Measurements from ENCODE around the gene KCNQ1.

KCNQ1 gene

DNA sequence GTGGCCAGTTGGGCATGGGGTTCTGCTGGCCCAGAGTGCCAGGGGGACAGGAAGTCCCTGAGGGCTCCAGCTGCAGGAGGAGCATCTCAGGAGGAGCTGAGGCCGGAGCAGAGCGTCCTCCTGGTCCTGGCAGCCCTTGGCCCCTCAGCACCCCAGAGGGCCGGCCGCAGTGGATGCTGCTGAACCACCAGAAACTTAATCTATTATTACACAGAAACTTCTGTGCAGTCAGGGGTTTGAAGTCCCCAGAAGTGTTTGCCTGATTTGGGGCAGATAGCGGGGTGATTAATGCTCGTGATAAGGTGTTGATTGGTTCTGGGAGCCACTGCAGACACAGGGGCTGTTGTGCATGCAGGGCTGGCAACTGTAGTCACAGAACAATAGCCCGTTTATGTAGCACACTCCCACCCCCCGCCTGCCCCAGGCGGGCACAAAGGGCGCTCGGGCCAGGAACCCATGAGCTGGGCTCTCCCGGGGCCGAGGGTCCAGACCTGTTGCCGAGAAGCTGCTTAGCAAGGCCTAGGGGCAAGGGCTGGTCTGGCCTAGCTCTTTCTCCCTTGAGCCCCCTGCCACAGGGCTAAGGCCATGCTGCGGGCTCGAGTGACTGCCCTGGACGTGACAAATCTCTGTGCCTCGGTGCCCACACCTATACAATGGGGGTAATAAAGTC is 284.0 kb downstream of the KCNQ1 start:
- DNase-seq: no peak

DNA sequence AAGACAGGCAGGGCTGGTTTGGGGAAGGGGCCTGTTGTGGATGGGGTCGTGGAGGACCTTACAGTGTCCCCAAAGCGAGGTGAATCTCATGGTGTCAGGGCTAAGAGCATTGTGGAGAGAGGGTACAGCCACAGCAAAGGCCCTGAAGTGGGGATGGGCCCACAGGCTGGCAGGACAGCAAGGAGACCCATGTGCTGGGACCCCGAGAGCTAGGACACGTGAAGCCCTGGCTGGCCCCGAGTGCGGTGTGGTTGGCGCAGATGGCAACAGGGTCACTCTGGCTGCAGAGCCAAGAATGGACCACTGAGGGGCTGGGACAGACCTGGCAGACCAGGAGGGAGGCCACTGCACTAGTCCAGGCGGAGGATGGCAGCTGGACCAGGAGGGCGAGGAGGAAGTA is 285.0 kb downstream of the KCNQ1 start:
- DNase-seq: no peak

DNA sequence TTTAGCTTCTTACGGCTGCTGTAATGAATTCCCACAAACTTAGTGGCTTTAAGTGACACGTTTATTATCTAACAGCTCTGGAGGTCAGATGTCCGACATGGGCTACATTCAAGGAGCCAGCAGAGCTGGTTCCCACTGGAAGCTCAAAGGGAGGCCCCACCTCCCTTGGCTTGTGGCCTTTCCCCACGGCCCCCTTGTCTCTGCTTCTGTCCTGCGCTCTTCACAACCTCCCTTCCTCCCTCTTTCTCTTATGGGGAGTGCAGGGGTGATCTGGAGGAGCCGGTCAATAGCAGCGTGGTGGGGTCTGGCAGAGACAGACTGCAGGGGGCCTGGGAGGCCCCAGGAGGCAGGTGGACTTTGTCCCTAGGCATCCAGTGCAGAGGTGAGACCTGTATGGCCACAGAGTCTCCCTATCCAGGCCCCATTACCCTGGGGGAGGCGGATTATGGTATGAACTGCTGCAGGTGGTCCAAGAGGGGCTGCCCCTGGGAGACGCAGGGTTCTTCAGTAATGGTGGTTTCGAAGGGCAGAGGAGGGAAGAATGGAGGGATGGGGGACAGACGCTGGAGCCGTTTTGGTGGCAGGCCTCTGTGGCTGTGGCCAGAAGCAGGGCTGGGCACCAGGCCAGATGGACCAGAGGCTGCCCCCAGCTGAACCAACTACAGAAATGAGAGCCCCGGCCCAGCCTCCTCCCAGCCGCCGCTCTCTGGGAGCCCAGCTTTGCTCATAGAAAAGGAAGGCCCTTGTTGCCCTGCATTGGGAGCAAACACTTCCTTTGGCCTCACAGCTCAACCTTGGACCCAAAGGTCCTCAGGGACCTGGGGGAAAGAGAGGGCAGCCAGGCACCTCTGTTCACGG is 285.7 kb downstream of the KCNQ1 start:
- no peak for DNase-seq

DNA sequence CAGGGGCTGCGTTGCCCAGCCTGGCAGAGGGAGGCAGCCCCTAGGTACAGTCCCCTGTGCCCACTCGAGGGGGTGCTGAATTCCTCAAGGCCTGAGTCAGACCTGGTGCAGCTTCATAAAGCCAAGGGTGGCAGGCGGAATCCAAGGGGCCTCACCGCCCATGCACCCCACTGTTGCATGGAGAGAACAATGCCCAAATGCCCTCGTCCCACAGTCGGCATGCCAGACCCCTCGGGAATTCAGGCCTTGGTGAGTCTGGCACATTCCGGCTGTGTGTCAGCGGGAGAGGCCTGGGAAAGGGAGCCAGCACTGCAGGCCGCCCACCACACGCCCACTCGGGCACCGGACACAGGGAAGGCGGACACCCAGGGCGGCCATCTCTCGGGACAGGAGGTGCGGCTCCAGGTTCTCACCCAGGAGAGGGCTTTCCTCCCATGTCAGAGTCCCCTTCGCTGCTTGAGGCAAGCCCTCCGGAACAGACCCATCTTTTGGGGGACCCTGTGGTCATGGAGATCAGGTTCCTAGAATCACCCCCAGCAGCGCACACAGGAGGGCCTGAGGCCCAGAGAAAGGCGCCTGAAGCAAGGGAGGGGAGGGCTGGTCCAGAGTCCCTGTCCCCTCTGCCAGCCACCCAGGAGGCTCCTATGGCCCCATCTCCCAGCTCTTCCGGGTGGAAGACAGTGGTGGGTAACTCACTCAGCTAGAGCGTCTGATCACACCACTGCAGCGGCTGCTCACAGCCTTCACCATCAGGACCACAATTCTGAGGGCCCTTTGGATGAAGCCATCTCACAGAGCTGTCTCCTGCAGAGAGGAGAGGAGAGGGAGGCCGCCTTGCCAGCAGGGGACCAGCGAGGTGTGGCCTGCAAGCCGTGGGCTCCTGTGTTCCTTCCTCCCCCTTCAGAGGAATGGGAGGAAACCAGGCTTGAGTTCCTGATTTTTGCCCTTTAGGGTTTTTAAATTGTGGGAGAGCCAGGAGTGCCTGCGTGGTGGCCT is 286.6 kb downstream of the KCNQ1 start:
- no peak for DNase-seq

DNA sequence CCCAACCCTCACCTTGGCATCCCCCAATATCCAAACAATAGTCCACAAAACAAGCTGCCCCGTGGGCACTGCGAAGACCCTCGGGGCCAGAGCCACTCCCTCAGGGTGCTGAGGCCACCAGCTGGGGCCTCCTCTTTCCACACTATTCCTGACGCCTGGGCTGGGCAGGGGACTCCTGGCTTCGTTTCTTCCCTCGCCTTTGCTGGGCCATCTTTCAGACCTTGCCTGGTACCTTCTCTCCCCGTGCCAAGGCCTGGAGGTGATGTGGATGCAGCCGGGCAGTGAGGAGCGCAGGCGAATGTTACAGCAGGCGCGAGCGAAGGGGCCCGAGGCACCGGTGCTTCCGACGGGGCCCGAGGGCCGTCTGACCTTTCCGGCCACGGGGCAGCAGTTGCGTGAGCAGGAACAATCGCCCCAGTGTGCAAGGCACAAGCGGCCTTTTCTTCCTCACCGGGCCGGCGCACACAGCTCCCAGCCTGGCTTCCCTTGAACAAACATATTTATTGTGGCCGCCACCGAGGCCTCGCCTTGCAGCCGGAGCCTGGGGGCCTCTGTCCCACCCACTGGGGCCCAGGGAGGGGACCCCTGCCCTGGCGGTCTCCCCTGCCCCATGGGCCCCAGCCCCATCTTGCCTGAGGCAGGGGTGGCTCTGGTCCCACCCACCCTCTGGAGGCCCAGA is 287.6 kb downstream of the KCNQ1 start:
- DNase-seq: no peak

DNA sequence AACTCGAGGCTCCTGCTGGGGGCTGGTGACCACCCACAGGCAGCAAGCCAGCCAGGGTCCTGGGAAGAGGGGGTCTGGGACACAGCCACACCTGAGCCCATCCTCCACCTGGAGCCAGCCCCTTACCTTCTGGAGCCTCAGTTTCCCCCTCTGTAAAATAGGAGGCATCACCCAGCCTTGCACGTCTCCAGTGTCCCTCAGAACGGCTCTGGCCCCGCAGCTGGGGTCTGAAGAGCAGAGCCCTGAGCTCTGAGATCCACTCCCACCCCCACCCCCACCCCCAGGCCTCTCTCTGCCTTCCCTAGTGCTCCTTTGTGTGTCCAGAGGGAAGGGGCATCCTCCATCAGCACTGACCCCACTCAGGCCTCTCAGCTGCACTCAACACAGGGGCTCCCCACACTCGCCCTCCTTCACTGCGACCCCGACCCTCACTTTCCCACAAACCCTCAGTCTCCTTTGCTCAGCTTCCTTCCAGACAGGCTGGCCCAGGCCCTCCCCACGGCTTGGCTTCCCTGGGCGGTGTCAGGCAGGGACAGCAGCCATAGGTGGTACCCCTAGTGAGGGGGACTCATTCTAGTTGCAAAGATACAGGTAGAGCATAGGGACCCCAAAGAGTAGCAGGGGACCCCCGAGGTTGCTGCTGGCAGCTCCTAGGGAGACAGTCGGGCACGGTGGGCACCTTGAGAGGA is 288.3 kb downstream of the KCNQ1 start:
- no peak for DNase-seq

DNA sequence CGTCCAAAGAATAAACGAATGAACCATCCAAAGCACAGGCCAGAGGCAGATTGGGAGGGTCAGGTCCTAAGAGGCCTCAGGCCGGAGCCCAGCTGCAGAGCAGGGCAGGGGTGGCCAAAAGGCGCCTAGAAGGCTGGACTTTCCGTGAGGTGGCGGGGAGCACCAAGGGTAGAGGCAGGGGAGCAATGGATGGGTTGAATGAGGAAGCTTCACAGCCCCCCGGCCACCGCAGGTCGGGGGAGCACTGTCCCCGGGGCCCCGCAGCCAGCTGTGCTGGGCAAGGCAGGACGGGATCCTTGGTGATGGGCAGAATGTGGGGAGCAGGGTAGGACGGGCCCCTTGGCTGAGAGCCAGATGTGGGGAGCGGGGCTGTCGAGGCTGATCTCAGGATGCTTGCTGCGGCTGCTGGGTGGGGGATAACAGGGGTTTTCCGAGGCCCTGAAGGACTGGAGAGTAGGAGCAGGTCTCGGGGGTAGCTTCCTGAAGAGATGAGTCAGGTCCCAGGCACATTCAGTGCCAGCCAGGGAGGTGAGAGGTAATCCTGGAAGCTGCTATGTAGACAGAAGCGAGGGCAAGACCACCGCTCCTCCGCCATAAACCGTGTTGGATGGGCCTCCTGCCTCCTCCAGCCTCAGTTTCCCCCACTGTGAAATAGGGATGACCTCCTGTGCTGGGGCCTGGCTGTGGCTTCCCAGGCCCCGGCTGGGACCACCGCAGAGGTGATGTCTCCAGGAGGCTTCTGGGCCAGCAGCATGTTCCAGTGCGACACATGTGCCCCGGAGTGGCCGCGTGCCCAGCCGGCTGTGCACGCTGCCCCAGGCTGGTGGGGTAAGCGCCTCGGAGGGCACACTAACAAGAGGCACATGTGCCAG is 289.6 kb downstream of the KCNQ1 start:
- no peak for DNase-seq

DNA sequence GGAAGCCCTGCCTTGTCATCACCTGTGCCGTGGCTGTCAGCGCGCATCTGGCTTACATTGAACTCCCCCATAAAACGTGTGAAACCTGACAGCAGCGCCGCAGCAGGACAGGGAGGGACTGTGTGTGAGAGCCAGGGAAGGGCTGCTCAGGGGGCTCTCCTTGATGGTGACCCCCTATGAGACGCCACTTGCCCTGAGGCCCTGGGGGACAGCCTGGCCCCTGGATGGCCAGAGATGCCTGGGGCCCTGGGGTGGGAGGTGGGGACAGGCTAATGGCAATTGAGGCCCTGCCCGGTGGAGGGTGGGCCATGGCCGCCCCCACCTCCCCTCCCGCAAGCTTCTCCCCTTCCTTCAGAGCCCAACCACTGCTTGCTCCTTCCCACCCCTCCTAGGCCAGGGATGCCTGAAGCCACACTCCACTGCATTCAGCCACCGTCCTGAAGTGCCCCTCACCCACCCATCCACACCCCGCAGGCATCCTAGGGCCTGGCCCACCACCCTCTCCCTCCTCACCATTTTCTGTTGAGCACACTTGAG is 290.3 kb downstream of the KCNQ1 start:
- DNase-seq: no peak

DNA sequence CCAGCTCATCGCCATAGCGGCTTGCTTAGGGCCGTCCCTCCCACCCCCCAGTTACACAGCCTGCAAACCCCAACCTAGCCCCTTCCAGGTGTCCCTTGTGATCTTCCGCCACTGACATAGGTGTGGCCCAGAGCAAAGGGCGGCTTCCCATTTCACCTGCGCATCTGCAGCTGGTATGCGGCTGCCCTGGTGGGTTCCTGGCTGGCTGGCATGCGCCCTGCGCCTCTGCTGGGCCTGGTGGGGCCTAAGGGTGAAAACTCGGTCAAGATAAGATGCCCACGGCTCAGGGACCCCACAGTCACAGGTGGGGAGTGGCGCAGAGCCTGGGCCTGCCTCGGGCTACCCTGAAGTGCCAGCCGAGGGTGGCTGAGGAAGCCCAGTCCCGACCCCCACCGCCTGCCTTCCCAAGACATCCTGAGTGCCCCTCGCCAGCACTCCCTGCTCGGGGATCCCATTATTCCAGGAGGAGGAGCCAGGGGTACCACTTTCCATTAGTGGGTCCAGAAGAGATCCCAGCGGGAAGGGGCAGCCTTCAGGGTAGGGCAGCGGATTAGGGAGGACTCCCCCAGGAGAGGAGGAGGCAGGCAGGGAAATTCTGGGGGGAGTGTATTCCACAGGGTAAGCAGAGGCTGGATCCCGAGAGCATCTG is 291.9 kb downstream of the KCNQ1 start:
- DNase-seq: no peak

DNA sequence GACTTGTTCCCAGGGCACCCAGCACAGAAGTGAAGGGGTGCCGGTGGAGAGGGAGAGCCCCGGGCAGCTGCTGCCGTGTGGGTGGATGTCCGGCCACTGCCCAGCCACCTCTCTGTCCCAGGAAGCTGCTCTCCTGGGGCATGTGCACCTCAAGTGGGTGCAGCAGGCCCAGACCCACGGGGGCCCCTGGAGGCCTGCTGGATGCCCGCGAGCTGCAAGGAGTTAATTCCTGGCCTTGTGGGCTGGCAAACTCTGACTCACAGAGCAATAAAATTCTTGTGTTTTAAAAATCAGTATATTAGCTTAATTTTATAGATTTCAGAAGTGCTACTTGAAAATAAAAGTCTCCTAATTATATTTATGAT is 292.4 kb downstream of the KCNQ1 start:
- no peak for DNase-seq

DNA sequence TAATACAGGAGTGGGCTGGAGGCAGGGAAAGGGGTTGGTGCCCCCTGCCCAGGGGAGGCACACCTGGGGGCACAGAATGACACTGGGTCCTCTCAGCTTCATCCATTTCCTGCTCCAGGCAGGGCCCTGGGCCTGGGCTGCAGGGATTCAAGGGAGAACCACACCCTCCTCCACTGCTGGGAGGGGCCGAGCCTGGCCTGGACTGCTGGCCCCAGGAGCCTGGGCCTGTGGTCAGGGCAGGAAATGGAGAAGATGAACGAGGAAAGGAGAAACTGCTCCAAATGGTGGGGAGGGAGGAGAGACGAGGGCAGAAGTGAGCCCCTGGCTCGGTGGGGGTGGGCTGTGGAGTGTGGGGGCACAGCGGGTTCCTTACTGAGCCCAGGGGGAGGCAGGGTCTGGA is 293.1 kb downstream of the KCNQ1 start:
- DNase-seq: no peak

DNA sequence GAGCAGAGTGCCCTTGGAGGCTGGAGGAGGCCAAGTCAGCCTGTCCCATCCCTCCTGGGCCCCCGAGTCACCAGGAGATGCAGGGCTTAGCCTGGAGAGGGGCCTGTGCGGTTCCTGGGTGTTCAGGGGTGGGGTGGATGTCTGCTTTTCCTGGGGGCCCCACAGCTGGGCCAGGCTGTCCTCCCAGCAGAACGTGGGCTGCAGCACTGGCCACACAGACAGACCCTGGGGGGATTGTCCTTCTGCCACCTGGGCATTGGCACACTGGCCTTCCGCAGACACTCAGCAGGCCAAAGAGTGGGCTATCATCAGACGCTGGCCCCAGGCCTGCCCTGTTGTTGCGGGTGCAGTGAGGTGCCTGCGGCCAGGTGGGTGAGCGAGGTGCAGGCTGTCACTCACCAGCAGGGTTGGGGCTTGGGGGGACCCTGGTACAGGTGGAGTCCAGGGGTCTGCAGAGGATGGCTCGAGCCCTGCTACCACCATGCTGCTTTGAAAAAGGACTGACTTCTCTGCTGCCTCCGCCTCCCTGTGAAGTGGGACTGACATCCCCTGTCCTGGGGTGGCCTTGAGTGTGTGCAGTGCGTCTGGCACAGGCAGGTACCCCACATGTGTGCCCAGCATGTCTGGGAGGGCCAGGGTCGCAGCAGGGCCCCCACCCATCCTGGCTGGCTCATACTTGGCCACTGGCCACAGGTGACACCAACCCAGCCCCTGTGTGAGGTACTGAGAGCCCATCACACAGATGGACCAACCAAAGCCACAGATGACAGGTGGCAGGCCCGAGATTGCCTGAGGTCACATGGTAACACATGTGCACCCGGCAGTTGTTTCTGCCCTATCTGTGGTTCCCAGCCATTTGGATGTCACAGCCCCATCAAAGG is 294.0 kb downstream of the KCNQ1 start:
- no peak for DNase-seq

DNA sequence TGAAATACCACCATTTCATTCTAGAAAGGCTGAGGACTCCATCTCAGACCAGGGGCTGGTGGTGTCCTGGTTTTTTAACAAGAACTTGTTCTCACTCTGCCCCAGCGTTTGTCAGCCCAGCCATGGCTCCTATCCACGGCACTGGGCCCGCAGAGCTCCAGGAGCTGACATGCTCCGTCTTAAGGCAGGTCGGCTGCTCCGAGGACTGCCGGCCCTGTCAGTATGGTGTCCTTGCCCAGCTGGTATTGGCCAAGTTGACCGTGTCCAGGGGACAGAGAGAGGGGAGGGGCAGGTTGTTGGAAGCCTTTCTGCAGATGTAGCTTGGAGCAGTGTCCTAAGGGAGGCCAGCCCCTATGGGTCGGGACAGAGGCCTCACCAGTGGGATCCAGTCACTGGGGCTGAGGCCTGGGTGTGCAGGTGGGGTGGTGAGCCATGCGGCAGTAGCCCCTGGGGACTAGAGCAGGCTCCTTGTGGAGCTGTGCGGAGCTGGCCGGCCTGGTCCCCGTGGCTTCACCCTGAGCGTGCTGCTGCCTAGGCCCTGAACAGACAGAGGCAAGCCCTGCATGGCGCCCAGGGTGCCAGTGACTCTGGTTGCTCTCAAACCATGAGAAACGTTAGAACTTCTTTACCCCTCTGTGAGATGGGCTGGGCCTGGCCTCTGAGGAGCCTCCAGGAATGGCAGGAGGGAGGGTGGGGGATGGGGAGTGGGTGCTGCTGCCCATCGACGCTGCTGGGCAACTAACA is 294.9 kb downstream of the KCNQ1 start:
- no peak for DNase-seq

DNA sequence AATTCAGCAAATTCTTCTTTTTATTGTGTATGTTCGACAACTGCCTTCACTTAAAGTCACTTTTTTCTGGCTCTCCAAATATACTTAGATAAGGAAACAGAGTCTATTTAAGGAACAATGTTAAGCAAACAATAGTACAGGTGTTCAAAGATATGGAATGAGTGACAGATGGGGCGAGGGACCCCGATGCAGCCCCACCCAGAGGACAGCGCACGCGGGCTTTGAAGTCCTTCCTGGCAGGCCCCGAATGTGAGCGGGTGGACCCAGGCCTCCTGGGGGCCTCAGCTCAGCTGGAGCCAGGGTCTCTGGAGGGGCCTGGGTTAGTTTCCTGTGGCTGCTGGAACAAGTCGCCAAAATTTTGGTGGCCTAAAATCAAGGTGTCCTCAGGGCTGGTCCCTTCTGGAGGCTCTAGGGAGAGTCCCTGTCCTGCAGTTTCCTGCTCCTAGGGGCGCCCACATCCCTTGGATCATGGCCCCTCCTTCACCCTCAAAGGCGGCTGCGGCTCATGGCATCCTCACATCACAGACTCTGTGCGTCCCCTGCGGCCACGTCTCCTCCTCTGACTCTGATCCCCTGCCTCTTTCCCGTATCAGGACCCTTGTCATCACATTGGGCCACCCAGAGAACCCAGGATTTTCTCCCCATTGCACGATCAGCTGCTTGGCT is 295.6 kb downstream of the KCNQ1 start:
- no peak for DNase-seq

DNA sequence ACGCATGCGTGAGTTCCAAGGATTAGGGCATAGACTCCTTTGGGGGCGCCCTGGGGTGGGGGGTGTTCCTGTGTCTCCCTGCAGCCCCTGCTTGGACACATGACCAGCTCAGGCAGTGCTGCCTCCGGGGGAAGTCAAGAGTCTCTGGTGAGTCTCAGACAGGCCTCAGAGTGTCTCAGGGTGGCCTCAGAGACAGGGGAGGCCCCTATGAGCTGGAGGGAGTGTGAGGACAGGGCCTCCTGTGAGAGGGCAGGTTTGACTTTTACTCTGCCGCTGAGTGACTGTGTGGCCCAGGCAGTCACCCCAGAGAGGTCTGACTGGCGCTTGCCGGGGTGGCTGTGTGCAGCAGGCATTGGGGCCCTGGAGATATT is 296.2 kb downstream of the KCNQ1 start:
- DNase-seq: no peak

DNA sequence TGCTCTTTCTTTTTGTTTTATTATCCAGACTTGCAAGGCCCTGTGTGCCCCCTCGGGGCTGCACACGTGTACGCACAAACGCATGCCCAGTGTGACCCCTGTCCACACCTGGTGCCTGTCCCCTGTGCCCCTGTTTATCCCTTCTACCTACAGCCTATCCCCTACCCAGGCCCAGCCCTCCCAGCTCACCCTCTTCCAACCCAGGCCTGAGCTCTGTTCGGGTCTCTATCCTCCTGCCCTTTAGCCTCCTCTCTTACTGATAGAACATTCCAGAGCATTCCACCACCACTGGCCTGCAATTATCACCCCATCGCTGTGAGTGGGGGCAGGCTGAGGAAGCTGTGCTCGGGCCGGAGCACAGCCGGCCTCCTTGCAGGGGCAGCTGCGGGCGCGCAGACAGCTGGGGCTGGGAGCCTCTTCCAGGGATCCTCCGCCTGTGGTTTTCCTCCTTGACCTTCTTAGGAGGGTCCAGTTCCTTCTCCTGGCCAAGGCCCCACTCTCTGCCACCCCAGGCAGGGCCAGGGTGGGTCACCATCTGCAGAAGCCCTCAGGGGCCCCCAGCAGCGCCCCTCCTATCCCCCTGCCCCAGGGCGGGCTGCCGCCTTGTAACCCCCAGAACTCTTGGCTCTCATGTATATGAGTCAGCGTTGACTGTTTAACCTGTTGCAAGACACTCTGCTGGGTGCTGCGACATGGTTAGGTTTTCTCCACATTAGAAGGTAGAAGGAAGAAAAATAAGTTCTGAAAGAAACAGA is 296.7 kb downstream of the KCNQ1 start:
- DNase-seq: no peak

DNA sequence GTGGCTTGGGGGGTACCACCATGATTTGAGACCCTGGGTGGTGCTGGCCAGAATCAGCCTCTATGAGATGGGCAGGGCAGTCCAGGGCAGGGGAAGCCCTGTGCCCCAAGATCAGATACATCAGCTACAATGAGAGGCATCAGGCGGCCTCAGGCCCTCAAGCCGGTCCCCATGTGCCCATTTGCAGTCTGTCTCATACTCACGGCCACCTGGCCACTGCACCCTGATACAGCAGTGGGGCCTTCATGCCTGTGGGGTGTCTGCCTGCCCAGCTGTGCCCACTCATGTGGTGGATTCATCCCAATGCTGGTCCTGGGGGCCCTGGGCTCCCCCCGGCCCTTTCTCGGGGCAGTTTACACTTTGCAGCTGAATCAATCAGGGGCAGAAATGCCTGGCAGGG is 297.4 kb downstream of the KCNQ1 start:
- no peak for DNase-seq

All from activated naive CD4-positive, alpha-beta T cell treated with Interleukin-2 at 50 U/mL for 16 hours (primary cell).